Right lobe of liver (tissue), 6 donors: Measurements from ENCODE around the gene RCAN3. TPM values are rescaled to one million over a fixed set of nuclear protein-coding genes. Genes with fewer than 3 reads are reported as not detected.

ENCODE experiments used
- ATAC-seq, 4 donors: fragments of 200-7000 bp; cut with Tn5 transposase; one replicate each; pipeline ENCODE4 v1.9.1; 2020; ENCODE audit warnings: mild to moderate bottlenecking in 4 of 4, moderate library complexity in 4 of 4
- DNase-seq, 3 donors: peaks; one replicate each; pipeline ENCODE4 v3.0.0-alpha.2; 2020
- H3K27ac ChIP-seq, 3 donors: fragments of 200-600 bp; one replicate each; pipeline ENCODE4 v1.8.0; 2022
- H3K27me3 ChIP-seq, 2 donors: fragments of 200-600 bp; one replicate each; pipeline ENCODE4 v1.8.0; 2022
- H3K36me3 ChIP-seq, 4 donors: fragments of 200-600 bp; sonication (generic) in 1 of 4; one replicate each; pipeline versions ENCODE4 v1.5.1 to v1.8.0; 2017 to 2022; ENCODE audit warnings: control low read depth in 1 of 4
- H3K4me1 ChIP-seq, 4 donors: fragments of 200-600 bp; sonication (generic) in 1 of 4; one replicate each; pipeline versions ENCODE4 v1.5.1 to v1.8.0; 2017 to 2022; ENCODE audit warnings: control low read depth in 1 of 4
- H3K4me3 ChIP-seq, 3 donors: fragments of 200-600 bp; one replicate each; pipeline ENCODE4 v1.8.0; 2022
- H3K9me3 ChIP-seq, 4 donors: fragments of 200-600 bp; sonication (generic) in 1 of 4; one replicate each; pipeline versions ENCODE4 v1.5.1 to v1.8.0; 2017 to 2022; ENCODE audit warnings: control low read depth in 1 of 4
- POLR2A ChIP-seq: fragments of 450-650 bp; IDR thresholded peaks from one replicate; pipeline ENCODE4 v1.6.1; 2017; ENCODE audit warnings: antibody characterized with exemption, mild to moderate bottlenecking
- WGBS: methylation state at CpG from one replicate; pipeline ENCODE4 v1.1.6; 2018; ENCODE audit warnings: low coverage, low lambda C conversion rate; ENCODE audit not compliant: insufficient coverage; ENCODE audit errors: missing lambda C conversion rate; 5-methylcytosine and 5-hydroxymethylcytosine counted together
- intact Hi-C, 2 donors: fragments of 100-400 bp; cut with DNase I; formaldehyde crosslinking; loops; one replicate each; pipeline versions ENCODE4 v1.11.2 to v1.14.1; 2022
- total RNA-seq, 6 experiments: library from RNA; depleted of rRNA in 2 of 6; stranded (reverse); fragments of >200 nt in 2 of 6; fragmentation: NEBNext Ultra II Directional in 3 of 6; extraction: Animal tissue kit (Norgen Biotek cat#: 25700) in 3 of 6; gene quantifications; one replicate each; pipeline versions ENCODE4 v1.1.0 to v1.2.4, GENCODE V29; 2016 to 2023
- TF ChIP-seq, protein P1 (sequence below), 4 donors: fragments of 200-600 bp in 3 of 4; fragments of 450-650 bp in 1 of 4; IDR thresholded peaks; one replicate each; pipeline versions ENCODE4 v1.5.1 to v1.8.0; 2016 to 2022; ENCODE audit warnings: antibody characterized with exemption in 4 of 4, mild to moderate bottlenecking in 2 of 4
- donor health status: DM: no; HTN: yes; CAD: no.
- donor health status: DM: no; HTN: no; CAD: no.
- donor health status: DM: no; HTN: no; CAD: no.
- donor health status: DM: no; HTN: yes; CAD: no.
- donor health status: DM: no; HTN: yes; CAD: no.

Gene RCAN3
- total RNA-seq, 6 experiments from 2014 or later = 1.2 to 3.1 (median 2.1) TPM

DNA sequence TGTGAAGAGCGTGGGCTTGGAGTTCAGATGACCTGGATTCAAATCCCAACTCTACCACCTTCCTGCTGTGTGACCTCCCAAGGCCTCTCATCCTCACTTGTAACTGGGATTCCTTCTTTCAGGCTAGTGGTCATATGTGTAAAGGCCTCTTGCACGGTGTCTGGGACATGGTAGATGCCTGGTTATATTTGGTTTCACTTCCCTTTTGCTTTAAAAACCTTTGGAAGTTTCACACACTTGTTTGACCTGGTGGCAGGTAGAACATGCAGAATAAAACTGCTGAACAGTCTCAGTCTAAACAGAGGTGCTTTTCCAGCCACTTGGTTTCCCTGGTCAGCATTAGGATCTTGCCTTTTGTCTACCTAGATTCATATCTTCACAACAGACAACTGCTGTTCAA lies 37.0 kb upstream of the RCAN3 start:
- 100% methylated on average over 2 of the region's 2 CpGs for WGBS
- TF ChIP-seq, protein P1, sequence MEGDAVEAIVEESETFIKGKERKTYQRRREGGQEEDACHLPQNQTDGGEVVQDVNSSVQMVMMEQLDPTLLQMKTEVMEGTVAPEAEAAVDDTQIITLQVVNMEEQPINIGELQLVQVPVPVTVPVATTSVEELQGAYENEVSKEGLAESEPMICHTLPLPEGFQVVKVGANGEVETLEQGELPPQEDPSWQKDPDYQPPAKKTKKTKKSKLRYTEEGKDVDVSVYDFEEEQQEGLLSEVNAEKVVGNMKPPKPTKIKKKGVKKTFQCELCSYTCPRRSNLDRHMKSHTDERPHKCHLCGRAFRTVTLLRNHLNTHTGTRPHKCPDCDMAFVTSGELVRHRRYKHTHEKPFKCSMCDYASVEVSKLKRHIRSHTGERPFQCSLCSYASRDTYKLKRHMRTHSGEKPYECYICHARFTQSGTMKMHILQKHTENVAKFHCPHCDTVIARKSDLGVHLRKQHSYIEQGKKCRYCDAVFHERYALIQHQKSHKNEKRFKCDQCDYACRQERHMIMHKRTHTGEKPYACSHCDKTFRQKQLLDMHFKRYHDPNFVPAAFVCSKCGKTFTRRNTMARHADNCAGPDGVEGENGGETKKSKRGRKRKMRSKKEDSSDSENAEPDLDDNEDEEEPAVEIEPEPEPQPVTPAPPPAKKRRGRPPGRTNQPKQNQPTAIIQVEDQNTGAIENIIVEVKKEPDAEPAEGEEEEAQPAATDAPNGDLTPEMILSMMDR (IDR thresholded peaks at IDR 0.05) = no peak
- no peak for TF ChIP-seq POLR2A
- Histone ChIP-seq H3K4me3 (no peak overlapping the region), H3K9me3 (no peaks in the 10 kb centered on the region), H3K36me3 (no peaks in the 10 kb centered on the region), H3K4me1 (no peaks in the 10 kb centered on the region), H3K27ac (no peak overlapping the region), H3K27me3 (no peaks in the 10 kb centered on the region)
- intact Hi-C loops = no loop called here
- DNase-seq = no peak
- no peak for ATAC-seq

DNA sequence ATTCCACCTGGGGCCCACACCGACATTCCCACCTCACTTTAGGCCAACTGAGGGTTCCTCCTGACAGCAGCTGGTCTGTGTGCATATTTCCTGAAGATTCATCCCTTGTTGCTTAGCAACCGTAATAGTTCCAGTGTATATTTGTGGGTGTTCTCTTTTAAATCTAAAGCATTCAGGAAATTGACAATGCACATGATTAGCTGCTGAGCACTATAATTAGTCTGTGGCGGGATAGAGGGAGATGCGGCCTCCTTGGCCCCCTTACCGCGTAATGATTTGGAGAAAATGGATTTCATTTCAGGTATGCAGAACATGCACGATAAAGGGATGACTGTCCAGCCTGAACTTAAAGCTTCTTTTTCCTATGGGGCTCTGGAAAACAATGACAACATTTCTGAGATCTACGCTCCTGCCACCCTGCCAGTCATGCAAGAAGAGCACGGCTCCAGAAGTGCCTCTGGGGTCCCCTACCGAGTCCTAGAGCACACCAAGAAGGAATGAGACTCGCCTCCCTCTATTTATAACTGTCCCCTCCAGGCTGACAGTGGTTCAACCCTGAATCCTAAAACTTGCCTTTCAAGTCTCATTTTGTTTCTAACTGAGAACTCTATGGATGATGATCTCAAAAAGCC lies 33.8 kb upstream of the RCAN3 start:
- TF ChIP-seq, protein P1 (IDR thresholded peaks at IDR 0.05) = no peak
- no peak for TF ChIP-seq POLR2A
- Histone ChIP-seq H3K4me3 (no peak overlapping the region), H3K4me1 (no peaks in the 10 kb centered on the region), H3K36me3 (no peaks in the 10 kb centered on the region), H3K27me3 (no peaks in the 10 kb centered on the region), H3K27ac (no peak overlapping the region), H3K9me3 (no peaks in the 10 kb centered on the region)
- WGBS = 89% methylated on average over 7 of the region's 11 CpGs
- DNase-seq (no peak), ATAC-seq (no peak)
- intact Hi-C loops = no loop called here

DNA sequence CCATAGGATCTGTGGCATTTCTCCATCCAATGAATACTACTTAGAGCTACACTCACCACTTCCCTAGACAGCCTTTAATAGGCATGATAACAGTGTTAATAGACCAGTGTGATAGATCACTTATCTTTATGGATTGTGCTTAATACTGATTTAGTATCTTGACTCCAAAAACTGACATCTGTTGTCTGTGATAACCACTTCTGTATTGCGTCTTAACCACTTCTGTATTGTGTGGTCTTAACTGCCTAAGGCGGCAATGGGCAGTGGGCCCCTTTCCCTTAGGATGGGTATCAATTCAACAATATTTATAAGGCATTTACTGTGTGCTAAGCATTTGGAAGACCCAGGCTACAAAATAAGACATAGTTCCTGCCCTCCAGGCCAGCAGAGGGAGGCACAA lies 32.0 kb upstream of the RCAN3 start:
- Histone ChIP-seq H3K36me3 (no peaks in the 10 kb centered on the region), H3K9me3 (no peaks in the 10 kb centered on the region), H3K4me1 (no peaks in the 10 kb centered on the region), H3K27me3 (no peaks in the 10 kb centered on the region), H3K27ac (no peak overlapping the region), H3K4me3 (no peak overlapping the region)
- intact Hi-C loops = no loop called here
- no peak for DNase-seq
- ATAC-seq = no peak
- TF ChIP-seq, protein P1 (IDR thresholded peaks at IDR 0.05) = no peak
- no peak for TF ChIP-seq POLR2A
- 74% methylated on average over 2 of the region's 2 CpGs for WGBS

DNA sequence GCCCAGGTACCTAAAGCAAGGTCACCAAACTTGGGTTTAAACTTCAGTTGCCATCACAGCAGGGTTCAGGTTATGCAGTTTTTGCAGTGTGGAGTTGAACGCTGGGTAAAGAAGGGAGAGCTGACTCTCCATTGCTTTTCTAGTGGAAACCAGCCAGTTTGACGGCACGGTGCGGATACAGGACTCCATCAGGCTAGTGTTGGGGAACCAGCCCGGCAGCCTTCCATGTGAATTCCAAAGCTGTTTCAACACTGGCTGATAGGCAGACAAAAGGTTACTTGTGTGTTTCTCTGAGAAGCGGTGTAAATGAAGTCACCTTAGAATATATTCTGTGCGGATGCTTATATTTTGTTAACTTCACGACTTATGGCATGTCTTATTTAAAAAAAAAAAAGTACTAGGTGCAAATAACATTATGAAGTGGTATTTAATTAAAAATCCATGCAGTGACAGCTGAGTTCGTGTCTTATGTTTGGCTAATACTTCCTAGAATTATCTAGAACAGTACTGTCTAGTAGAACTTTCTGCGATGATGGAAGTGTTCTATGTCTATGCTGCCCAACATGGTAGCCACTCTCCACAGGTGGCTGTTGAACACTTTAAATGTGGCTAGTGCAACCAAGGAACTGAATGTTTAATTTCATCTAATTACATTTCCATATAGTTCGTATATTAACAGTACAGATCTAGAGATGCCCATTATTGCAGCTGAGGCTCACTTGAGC lies 29.9 kb upstream of the RCAN3 start:
- WGBS = 85% methylated on average over 10 of the region's 11 CpGs
- intact Hi-C loops = no loop called here
- ATAC-seq (no peak), DNase-seq (no peak)
- TF ChIP-seq, protein P1 (IDR thresholded peaks at IDR 0.05) = no peak
- no peak for TF ChIP-seq POLR2A
- Histone ChIP-seq H3K4me3 (no peak overlapping the region), H3K4me1 (no peaks in the 10 kb centered on the region), H3K36me3 (no peaks in the 10 kb centered on the region), H3K27me3 (no peaks in the 10 kb centered on the region), H3K27ac (no peak overlapping the region), H3K9me3 (no peaks in the 10 kb centered on the region)
